GM12878 (cell line): ENCODE results near the gene IGSF22. TPM values are rescaled to one million over a fixed set of nuclear protein-coding genes. Genes with fewer than 3 reads are reported as not detected.

Source experiments
- ATAC-seq: fragments of 200-7000 bp; cut with Tn5 transposase; 3 replicates; pipeline ENCODE4 v1.9.1; 2020; ENCODE audit warnings: mild to moderate bottlenecking, moderate library complexity
- BruUV-seq: library from RNA; stranded (reverse); fragments of 400-500 nt; replicated peaks from 2 replicates; lab custom pipeline; 2021; lab: Mats Ljungman, UMichigan
- CTCF ChIA-PET: fragments of 300-600 bp; sonication (Branson Sonifier 250); formaldehyde crosslinking; extraction: SDS; loops from one replicate; lab custom pipeline; 2021; ENCODE audit warnings: inconsistent platforms; lab: Yijun Ruan, JAX
- POLR2A ChIA-PET: fragments of 350-600 bp; formaldehyde crosslinking; extraction: SDS; loops from one replicate; lab custom pipeline; 2021; ENCODE audit warnings: inconsistent platforms; lab: Charles Lee
- RAD21 ChIA-PET: fragments of 300-600 bp; sonication (Branson Sonifier 250); formaldehyde crosslinking; loops from one replicate; lab custom pipeline; 2023; ENCODE audit warnings: antibody characterized with exemption; ENCODE audit not compliant: unreplicated experiment; lab: Charles Lee
- SMC1A ChIA-PET: fragments of 300-600 bp; sonication (Branson Sonifier 250); formaldehyde crosslinking; loops from one replicate; lab custom pipeline; 2023; ENCODE audit not compliant: unreplicated experiment, uncharacterized antibody; lab: Charles Lee
- DNase-seq: peaks from one replicate; pipeline ENCODE4 v3.0.0-alpha.2; 2011; ENCODE audit warnings: low read depth, low spot score
- FAIRE-seq: peaks from 3 replicates; lab custom pipeline; 2011; peaks lifted over from hg19 to GRCh38; lab: Jason Lieb, UNC
- H2AFZ ChIP-seq: 2 replicates; pipeline ENCODE4 v1.6.0; 2011; ENCODE audit warnings: low read depth, low read length, control low read depth; ENCODE audit not compliant: control insufficient read depth
- H3K27ac ChIP-seq: 2 replicates; pipeline ENCODE4 v1.5.1; 2011; ENCODE audit warnings: control low read depth; ENCODE audit not compliant: control insufficient read depth, insufficient read depth
- H3K27me3 ChIP-seq, 2 experiments: replicated peaks in 1 of 2; 2 replicates each; pipeline versions ENCODE4 v1.6.0 to v1.6.1; 2011; ENCODE audit warnings: low read length in 1 of 2; ENCODE audit not compliant: control insufficient read depth in 2 of 2, insufficient read depth in 2 of 2
- H3K36me3 ChIP-seq, 2 experiments: 2 replicates each; pipeline ENCODE4 v1.5.1; 2011; ENCODE audit warnings: low read length in 1 of 2; ENCODE audit not compliant: control insufficient read depth in 2 of 2, insufficient read depth in 2 of 2
- H3K4me1 ChIP-seq: 2 replicates; pipeline ENCODE4 v1.6.1; 2011; ENCODE audit warnings: mild to moderate bottlenecking, low read length, moderate library complexity, mixed read lengths; ENCODE audit not compliant: control insufficient read depth, insufficient read depth
- H3K4me2 ChIP-seq: 2 replicates; pipeline ENCODE4 v1.6.0; 2011; ENCODE audit warnings: control low read depth; ENCODE audit not compliant: control insufficient read depth, insufficient read depth
- H3K4me3 ChIP-seq: fragments of 200-600 bp; sonication (generic); 2 replicates; pipeline ENCODE4 v1.5.1; 2016
- H3K79me2 ChIP-seq: 2 replicates; pipeline ENCODE4 v1.6.0; 2011; ENCODE audit warnings: low read length; ENCODE audit not compliant: control insufficient read depth, insufficient read depth
- H3K9ac ChIP-seq: 2 replicates; pipeline ENCODE4 v1.8.0; 2011; ENCODE audit warnings: low read length, control low read depth, mixed read lengths; ENCODE audit not compliant: control insufficient read depth, insufficient read depth
- H3K9me3 ChIP-seq: replicated peaks from 3 replicates; pipeline ENCODE4 v1.5.1; 2011; ENCODE audit warnings: mild to moderate bottlenecking, low read length; ENCODE audit not compliant: control insufficient read depth, insufficient read depth
- H4K20me1 ChIP-seq: 2 replicates; pipeline ENCODE4 v1.6.0; 2011; ENCODE audit not compliant: control insufficient read depth, insufficient read depth
- BMI1 ChIP-seq: fragments of 450-650 bp; IDR thresholded peaks from 2 replicates; pipeline ENCODE4 v1.6.1; 2016; ENCODE audit warnings: mild to moderate bottlenecking, moderate library complexity, borderline replicate concordance
- CUX1 ChIP-seq: IDR thresholded peaks from 2 replicates; pipeline ENCODE4 v1.6.1; 2012; ENCODE audit warnings: improper control_type of control experiment, low read depth, low read length; ENCODE audit not compliant: insufficient replicate concordance
- E4F1 ChIP-seq: fragments of 450-650 bp; IDR thresholded peaks from 2 replicates; pipeline ENCODE4 v1.6.1; 2018; ENCODE audit warnings: borderline replicate concordance, mild to moderate bottlenecking; ENCODE audit not compliant: partially characterized antibody
- HDAC6 ChIP-seq: fragments of 200-600 bp; sonication (generic); IDR thresholded peaks from one replicate; pipeline ENCODE4 v1.8.0; 2017; ENCODE audit warnings: antibody characterized with exemption; ENCODE audit not compliant: unreplicated experiment
- HSF1 ChIP-seq: fragments of 150-350 bp; IDR thresholded peaks from 2 replicates; pipeline ENCODE4 v1.6.1; 2014; ENCODE audit warnings: mild to moderate bottlenecking, low read depth, low read length
- IRF3 ChIP-seq: fragments of 450-650 bp; IDR thresholded peaks from 2 replicates; pipeline ENCODE4 v1.6.1; 2014; ENCODE audit warnings: mild to moderate bottlenecking
- KLF5 ChIP-seq: fragments of 450-650 bp; IDR thresholded peaks from 2 replicates; pipeline ENCODE4 v1.6.1; 2014; ENCODE audit warnings: mild to moderate bottlenecking; ENCODE audit not compliant: partially characterized antibody
- TCF12 ChIP-seq: IDR thresholded peaks from 2 replicates; pipeline ENCODE4 v1.6.1; 2011; ENCODE audit warnings: low read depth, mild to moderate bottlenecking, low read length
- WGBS: methylation state at CpG from one replicate; pipeline ENCODE4 v1.1.6; 2016; ENCODE audit warnings: low lambda C conversion rate; ENCODE audit not compliant: insufficient replicate concordance, insufficient coverage; ENCODE audit errors: missing lambda C conversion rate; 5-methylcytosine and 5-hydroxymethylcytosine counted together
- in situ Hi-C: fragments of 300-500 bp; cut with MboI; formaldehyde crosslinking; loops from 9 replicates; pipeline ENCODE4 v1.14.3; 2018; ENCODE audit warnings: mixed read lengths
- intact Hi-C: fragments of 100-400 bp; cut with micrococcal nuclease; formaldehyde crosslinking; loops from one replicate; pipeline ENCODE4 v1.14.2; 2022; ENCODE audit not compliant: unreplicated experiment
- polyA plus RNA-seq, 11 experiments: library from polyadenylated mRNA; depleted of rRNA in 4 of 11; unstranded in 6 of 11; stranded (reverse) in 5 of 11; fragments of >200 nt; fragmentation: Nextera tagmentation in 4 of 11; fragmentation: Illumina TruSeq in 1 of 11; extraction: Ambion mirVana in 4 of 11; extraction: Trizol in 1 of 11; gene quantifications; 1 replicate in 1 of 11; 2 replicates in 10 of 11; pipeline versions ENCODE4 v1.2.1 to v1.2.3, GENCODE V29; 2011 to 2016; ENCODE audit warnings: inconsistent platforms in 2 of 11, missing spikeins in 2 of 11, low read depth in 1 of 11
- total RNA-seq, 4 experiments: library from RNA; depleted of rRNA in 3 of 4; stranded (reverse); fragments of >200 nt in 3 of 4; fragmentation: Illumina TruSeq in 1 of 4; extraction: Trizol in 1 of 4; gene quantifications; 2 replicates each; pipeline versions ENCODE4 v1.2.1 to v1.2.3, GENCODE V29; 2013 to 2021

The IGSF22 gene
- total and polyA plus RNA-seq, 10 of the 15 experiments (the other 5 are each of a cell fraction or from before 2014, with no cell fraction given): 0.02 to 0.18 TPM; not detected in 8

DNA sequence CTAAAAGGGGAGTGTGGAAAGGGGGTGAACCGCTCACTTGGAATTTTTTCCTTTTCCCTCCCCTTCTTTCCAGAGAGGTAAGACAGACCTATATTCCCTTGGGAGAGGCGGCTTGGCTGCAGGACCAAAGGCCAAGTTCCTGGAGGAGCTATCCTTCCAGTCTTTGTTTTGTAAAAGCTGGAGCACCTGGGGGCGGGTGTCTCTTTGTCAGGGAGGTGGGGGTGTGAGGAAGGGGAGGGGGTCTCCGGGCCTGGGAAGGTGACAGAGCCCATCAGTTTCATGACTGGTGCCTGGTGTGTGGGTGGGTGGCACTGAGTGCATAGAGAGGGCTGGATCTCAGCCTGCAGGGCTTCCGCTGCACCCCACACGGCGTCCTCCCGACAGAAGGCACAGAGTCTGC is 47.1 kb upstream of the IGSF22 start:
- H4K20me1 ChIP-seq: no peaks in the 10 kb centered on the region
- no peak overlapping the region for H3K9ac ChIP-seq
- no peaks in the 10 kb centered on the region; the same call in 2 of the 3 replicates for H3K9me3 ChIP-seq
- DNase-seq: no peak
- no peaks in the 10 kb centered on the region for H3K79me2 ChIP-seq
- ATAC-seq: no peak
- H3K4me3 ChIP-seq: no peak overlapping the region
- no peaks in the 10 kb centered on the region for H3K36me3 ChIP-seq
- H3K4me1 ChIP-seq: peaks cover 30% of the 10 kb centered on the region
- intact Hi-C loops: no loop called here
- 80% methylated on average over 7 of the region's 8 CpGs for WGBS
- ChIA-PET CTCF (interaction anchor here (0.6 to 7.9 kb wide), 7 partner anchors 8 to 101 kb away, joined by 3 to 310 read pairs (median 30); no protein-coding TSS in a partner anchor), POLR2A (interaction anchor here (1.4 kb wide), 1 partner anchor 8 kb away, joined by 7 read pairs; no protein-coding TSS in a partner anchor), SMC1A (interaction anchor here (1.0 to 11.8 kb wide), 5 partner anchors 8 to 51 kb away, joined by 3 to 174 read pairs (median 11); no protein-coding TSS in a partner anchor), RAD21 (interaction anchor here (1.0 to 5.1 kb wide), 5 partner anchors 8 to 80 kb away, joined by 3 to 34 read pairs (median 30); no protein-coding TSS in a partner anchor)
- in situ Hi-C loops: no loop called here
- no peak overlapping the region for H3K27ac ChIP-seq
- no peak overlapping the region for H2AFZ ChIP-seq
- no peak for FAIRE-seq
- TF ChIP-seq E4F1 (no peak), KLF5 (no peak), TCF12 (no peak), BMI1 (no peak), HDAC6 (no peak), CUX1 (no peak), HSF1 (no peak), IRF3 (no peak)
- no peak overlapping the region for H3K4me2 ChIP-seq
- no TSS peak for BruUV-seq
- H3K27me3 ChIP-seq: no peaks in the 10 kb centered on the region
